ENCODE data around the gene SYNM. TPM values are rescaled to one million over a fixed set of nuclear protein-coding genes. Genes with fewer than 3 reads are reported as not detected.

SYNM gene
- total RNA-seq, 1 donor from 2014 or later, result 1.4 TPM

- no peak for DNase-seq (ENCODE audit: low spot score in 2 of 2, unreplicated experiment in 2 of 2)
Observed at GRCh38 chr15:99117111-99117510, 12.2 kb downstream of the SYNM start.

GRCh38 chr15:99117563-99118257 is 12.8 kb downstream of the SYNM start:
- peaks cover 2% of the 10 kb centered on the region for H3K36me3 Mint-ChIP-seq
- no peaks in the 10 kb centered on the region for H3K9me3 Mint-ChIP-seq
- DNase-seq (ENCODE audit: low spot score in 2 of 2, unreplicated experiment in 2 of 2), result no peak

More at GRCh38 chr15:99117111-99117510, 12.2 kb downstream of the SYNM start:
- Mint-ChIP-seq H3K27me3 (ENCODE audit: low read depth) (no peaks in the 10 kb centered on the region), H3K36me3 (peaks cover 2% of the 10 kb centered on the region), H3K27ac (no peak overlapping the region), H3K4me3 (no peak overlapping the region), H3K4me1 (peaks cover 22% of the 10 kb centered on the region), H3K9me3 (no peaks in the 10 kb centered on the region)
- no peak for TF ChIP-seq CTCF (IDR thresholded peaks at IDR 0.05; ENCODE audit: unreplicated experiment)

GRCh38 chr15:99118258-99118632 is 13.4 kb downstream of the SYNM start:
- Mint-ChIP-seq H3K4me3 (no peak overlapping the region), H3K36me3 (peaks cover 2% of the 10 kb centered on the region), H3K27ac (no peak overlapping the region), H3K4me1 (peaks cover 29% of the 10 kb centered on the region), H3K27me3 (ENCODE audit: low read depth) (no peaks in the 10 kb centered on the region), H3K9me3 (no peaks in the 10 kb centered on the region)
- no peak for TF ChIP-seq CTCF (IDR thresholded peaks at IDR 0.05; ENCODE audit: unreplicated experiment)
- no peak for DNase-seq (ENCODE audit: low spot score in 2 of 2, unreplicated experiment in 2 of 2)

More at GRCh38 chr15:99117563-99118257, 12.8 kb downstream of the SYNM start:
- H3K4me1 Mint-ChIP-seq, result peaks cover 24% of the 10 kb centered on the region
- H3K27ac Mint-ChIP-seq, result no peak overlapping the region
- H3K27me3 Mint-ChIP-seq (ENCODE audit: low read depth), result no peaks in the 10 kb centered on the region
- H3K4me3 Mint-ChIP-seq, result no peak overlapping the region
- TF ChIP-seq CTCF (IDR thresholded peaks at IDR 0.05; ENCODE audit: unreplicated experiment), result no peak

- Mint-ChIP-seq H3K27me3 (ENCODE audit: low read depth) (no peaks in the 10 kb centered on the region), H3K27ac (no peak overlapping the region), H3K9me3 (no peaks in the 10 kb centered on the region), H3K4me1 (peaks cover 36% of the 10 kb centered on the region), H3K4me3 (no peak overlapping the region), H3K36me3 (peaks cover 2% of the 10 kb centered on the region)
- TF ChIP-seq CTCF (IDR thresholded peaks at IDR 0.05; ENCODE audit: unreplicated experiment), result no peak
- DNase-seq (ENCODE audit: low spot score in 2 of 2, unreplicated experiment in 2 of 2), result no peak
Observed at GRCh38 chr15:99118801-99119546, 14.1 kb downstream of the SYNM start.

- Mint-ChIP-seq H3K9me3 (no peaks in the 10 kb centered on the region), H3K36me3 (peaks cover 2% of the 10 kb centered on the region), H3K4me1 (peaks cover 45% of the 10 kb centered on the region), H3K27me3 (ENCODE audit: low read depth) (no peaks in the 10 kb centered on the region), H3K27ac (no peak overlapping the region), H3K4me3 (no peak overlapping the region)
- no peak for DNase-seq (ENCODE audit: low spot score in 2 of 2, unreplicated experiment in 2 of 2)
- no peak for TF ChIP-seq CTCF (IDR thresholded peaks at IDR 0.05; ENCODE audit: unreplicated experiment)
Observed at GRCh38 chr15:99120050-99120777, 15.3 kb downstream of the SYNM start.
